HEK293T (cell line): Measurements from ENCODE around the gene ZPLD1.

Source experiments
- ARNT ChIP-seq: fragments of 450-650 bp; IDR thresholded peaks from 2 replicates; pipeline ENCODE4 v1.6.1; 2017; ENCODE audit warnings: mild to moderate bottlenecking
- BHLHE40 ChIP-seq: fragments of 450-650 bp; IDR thresholded peaks from 2 replicates; pipeline ENCODE4 v1.6.1; 2016; ENCODE audit warnings: mild to moderate bottlenecking, moderate library complexity, borderline replicate concordance
- CTBP1 ChIP-seq: fragments of 450-650 bp; IDR thresholded peaks from 2 replicates; pipeline ENCODE4 v1.6.1; 2016; ENCODE audit warnings: borderline replicate concordance
- ELF4 ChIP-seq: fragments of 450-650 bp; IDR thresholded peaks from 2 replicates; pipeline ENCODE4 v1.6.1; 2017; ENCODE audit warnings: antibody characterized with exemption
- FOXA1 ChIP-seq: fragments of 450-650 bp; IDR thresholded peaks from 2 replicates; pipeline ENCODE4 v1.6.1; 2016; ENCODE audit warnings: mild to moderate bottlenecking
- FOXK2 ChIP-seq: fragments of 450-650 bp; IDR thresholded peaks from 2 replicates; pipeline ENCODE4 v1.6.1; 2016; ENCODE audit warnings: mild to moderate bottlenecking
- FOXM1 ChIP-seq: fragments of 450-650 bp; IDR thresholded peaks from 2 replicates; pipeline ENCODE4 v1.6.1; 2017; ENCODE audit warnings: mild to moderate bottlenecking, borderline replicate concordance
- HDGF ChIP-seq: fragments of 450-650 bp; IDR thresholded peaks from 2 replicates; pipeline ENCODE4 v1.6.1; 2017; ENCODE audit warnings: antibody characterized with exemption, borderline replicate concordance
- L3MBTL2 ChIP-seq: fragments of 450-650 bp; conservative IDR thresholded peaks from 2 replicates; pipeline ENCODE4 v1.6.1; 2016; ENCODE audit warnings: mild to moderate bottlenecking
- LEF1 ChIP-seq: fragments of 450-650 bp; IDR thresholded peaks from 2 replicates; pipeline ENCODE4 v1.6.1; 2017; ENCODE audit warnings: mild to moderate bottlenecking, borderline replicate concordance
- NFRKB ChIP-seq: fragments of 450-650 bp; IDR thresholded peaks from 2 replicates; pipeline ENCODE4 v1.6.1; 2016; ENCODE audit warnings: mild to moderate bottlenecking, moderate library complexity
- SP1 ChIP-seq: fragments of 450-650 bp; IDR thresholded peaks from 2 replicates; pipeline ENCODE4 v1.6.1; 2017
- SUZ12 ChIP-seq: fragments of 450-650 bp; IDR thresholded peaks from 2 replicates; pipeline ENCODE4 v1.6.1; 2016; ENCODE audit warnings: mild to moderate bottlenecking
- TARDBP ChIP-seq: fragments of 450-650 bp; IDR thresholded peaks from 2 replicates; pipeline ENCODE4 v1.6.1; 2016

DNA sequence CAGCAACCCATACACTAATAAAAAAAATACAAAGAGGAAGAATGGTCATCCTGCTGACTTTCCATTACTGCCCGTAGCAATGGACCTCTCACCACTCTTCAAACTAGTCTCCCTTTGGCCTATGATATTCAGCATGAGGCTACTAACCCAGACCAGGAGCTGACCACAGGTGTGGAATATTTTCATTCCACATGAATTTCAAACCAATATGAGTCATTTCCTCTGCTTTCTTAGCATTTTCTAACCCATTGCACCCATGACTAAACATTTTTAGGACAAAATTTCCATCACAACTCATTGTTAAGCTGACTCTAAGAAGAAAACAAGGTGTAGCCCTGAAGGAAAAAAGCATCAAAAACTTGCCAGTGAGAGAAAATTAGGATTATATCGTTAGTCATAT, 34.0 kb upstream of the ZPLD1 start:
- TF ChIP-seq SP1 = no peak
- TF ChIP-seq SUZ12 = no peak
- TF ChIP-seq FOXA1 = no peak
- no peak for TF ChIP-seq FOXM1
- no peak for TF ChIP-seq BHLHE40
- TF ChIP-seq FOXK2 = no peak
- no peak for TF ChIP-seq ELF4
- no peak for TF ChIP-seq TARDBP
- no peak for TF ChIP-seq L3MBTL2
- TF ChIP-seq ARNT = no peak
- no peak for TF ChIP-seq HDGF
- no peak for TF ChIP-seq LEF1
- no peak for TF ChIP-seq CTBP1
- TF ChIP-seq NFRKB = no peak
